Gastrocnemius medialis (tissue), 4 donors: ENCODE measurements around the gene SLC25A39. TPM values are rescaled to one million over a fixed set of nuclear protein-coding genes. Genes with fewer than 3 reads are reported as not detected.

ENCODE experiments used
- ATAC-seq, 2 donors: fragments of 150-250 bp; one replicate each; pipeline ENCODE4 v1.9.1; 2016
- DNase-seq, 2 donors: peaks; one replicate each; pipeline ENCODE4 v3.0.0-alpha.2; 2019
- H3K27ac ChIP-seq, 4 donors: fragments of 200-600 bp; sonication (generic); 1 replicate in 1 of 4; 2 replicates in 3 of 4; pipeline ENCODE4 v1.5.1; 2016 to 2018; ENCODE audit warnings: mild to moderate bottlenecking in 2 of 4, moderate library complexity in 1 of 4
- H3K27me3 ChIP-seq, 3 donors: fragments of 200-600 bp; sonication (generic) in 2 of 3; 1 replicate in 1 of 3; 2 replicates in 2 of 3; pipeline versions ENCODE4 v1.5.1 to v1.6.0; 2016 to 2019; ENCODE audit warnings: mild to moderate bottlenecking in 1 of 3, moderate library complexity in 1 of 3
- H3K36me3 ChIP-seq, 2 donors: fragments of 200-600 bp; sonication (generic) in 1 of 2; one replicate each; pipeline ENCODE4 v1.5.1; 2017 to 2018
- H3K4me1 ChIP-seq, 2 donors: fragments of 200-600 bp; sonication (generic) in 1 of 2; one replicate each; pipeline ENCODE4 v1.5.1; 2016 to 2017; ENCODE audit warnings: mild to moderate bottlenecking in 2 of 2
- H3K4me3 ChIP-seq, 4 donors: fragments of 200-600 bp; sonication (generic) in 3 of 4; 1 replicate in 1 of 4; 2 replicates in 3 of 4; pipeline ENCODE4 v1.5.1; 2016 to 2019; ENCODE audit warnings: mild to moderate bottlenecking in 2 of 4
- H3K9me3 ChIP-seq, 3 donors: fragments of 200-600 bp; sonication (generic) in 2 of 3; 1 replicate in 1 of 3; 2 replicates in 2 of 3; pipeline ENCODE4 v1.5.1; 2016 to 2019
- POLR2A ChIP-seq, 2 donors: fragments of 450-650 bp; IDR thresholded peaks; one replicate each; pipeline ENCODE4 v1.6.1; 2017; ENCODE audit warnings: antibody characterized with exemption in 2 of 2, mild to moderate bottlenecking in 2 of 2, moderate library complexity in 2 of 2
- in situ Hi-C, 4 donors: fragments of 200-750 bp; cut with MboI; loops; one replicate each; pipeline versions ENCODE4 v1.15.0 to v1.8.0; 2017; ENCODE audit warnings: low sequenced_read_pairs in 4 of 4
- intact Hi-C: fragments of 100-400 bp; cut with DNase I; formaldehyde crosslinking; loops from one replicate; pipeline ENCODE4 v1.15.1; 2023; ENCODE audit warnings: low total_unique reads
- total RNA-seq, 4 donors: library from RNA; depleted of rRNA; stranded (reverse); fragments of >200 nt; gene quantifications; one replicate each; pipeline versions ENCODE4 v1.1.0 to v1.2.3, GENCODE V29; 2016
- TF ChIP-seq, protein P1 (sequence below), 5 experiments: fragments of 450-650 bp in 3 of 5; fragments of 200-600 bp in 2 of 5; sonication (generic) in 2 of 5; IDR thresholded peaks in 4 of 5; conservative IDR thresholded peaks in 1 of 5; 1 replicate in 4 of 5; 2 replicates in 1 of 5; pipeline ENCODE4 v1.5.1; 2016 to 2019; ENCODE audit warnings: antibody characterized with exemption in 5 of 5, mild to moderate bottlenecking in 3 of 5, moderate library complexity in 3 of 5

Gene SLC25A39
- total RNA-seq, 4 donors from 2014 or later: 36.7 to 44.2 (median 38.4) TPM

DNA sequence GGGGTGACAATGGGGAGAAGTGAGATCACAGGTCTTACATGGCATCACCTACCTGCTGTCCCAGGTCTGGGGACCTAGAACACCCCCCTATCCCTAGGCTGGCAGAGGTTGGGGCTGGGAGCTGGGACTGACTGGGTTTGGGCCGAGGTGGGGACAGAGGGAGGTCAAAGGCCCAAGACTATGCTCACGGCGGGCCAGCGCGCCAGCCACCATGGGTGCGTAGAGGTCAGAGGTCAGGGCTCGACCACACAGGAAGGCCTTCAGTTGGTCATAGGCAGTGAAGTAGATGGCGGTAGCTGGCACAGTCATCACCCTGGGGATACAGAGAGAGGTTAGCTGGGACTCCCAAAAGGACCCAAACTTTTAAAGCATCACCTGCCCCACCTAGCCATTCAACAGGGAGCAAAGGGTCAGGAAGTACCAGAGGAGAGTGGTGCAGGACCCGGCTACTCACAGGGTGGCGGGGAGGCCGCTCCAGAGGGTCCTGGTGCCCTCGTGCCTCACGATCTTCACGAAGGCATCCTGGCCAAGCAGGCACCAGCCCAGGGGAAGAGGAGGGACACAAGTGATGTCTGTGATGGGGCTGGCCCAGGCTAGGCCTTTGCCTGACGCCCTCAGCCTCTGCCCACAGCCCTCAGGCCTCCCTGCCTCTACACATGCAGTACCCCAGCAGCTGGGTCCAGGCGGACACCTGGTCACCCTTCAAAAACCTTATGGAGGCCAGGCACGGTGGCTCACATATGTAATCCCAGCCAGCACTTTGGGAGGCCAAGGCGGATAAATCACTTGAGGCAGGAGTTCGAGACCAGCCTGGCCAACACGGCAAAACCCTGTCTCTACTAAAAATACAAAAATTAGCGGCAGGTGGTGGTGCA lies 3.1 kb downstream of the SLC25A39 start:
- peaks cover 13 to 22% of the 10 kb centered on the region in 2 donors for H3K4me1 ChIP-seq
- no peak for DNase-seq
- H3K36me3 ChIP-seq: peaks cover 0 to 38% of the 10 kb centered on the region in 2 donors
- H3K4me3 ChIP-seq: no peak overlapping the region
- no peaks in the 10 kb centered on the region for H3K9me3 ChIP-seq
- no peak overlapping the region for H3K27ac ChIP-seq
- intact Hi-C loops: loop anchor here (2.0 kb wide), 1 partner anchor 179 kb away; no protein-coding TSS in a partner anchor
- no peak for ATAC-seq
- peaks cover 9 to 12% (median 12%) of the 10 kb centered on the region in 3 donors for H3K27me3 ChIP-seq
- in situ Hi-C loops: loop anchor here in 2 of 4 donors (5.0 to 10.0 kb wide), 2 partner anchors 99 to 177 kb away; partner anchors contain the start of gene HROB (in 1 of the 2)
- TF ChIP-seq, protein P1, sequence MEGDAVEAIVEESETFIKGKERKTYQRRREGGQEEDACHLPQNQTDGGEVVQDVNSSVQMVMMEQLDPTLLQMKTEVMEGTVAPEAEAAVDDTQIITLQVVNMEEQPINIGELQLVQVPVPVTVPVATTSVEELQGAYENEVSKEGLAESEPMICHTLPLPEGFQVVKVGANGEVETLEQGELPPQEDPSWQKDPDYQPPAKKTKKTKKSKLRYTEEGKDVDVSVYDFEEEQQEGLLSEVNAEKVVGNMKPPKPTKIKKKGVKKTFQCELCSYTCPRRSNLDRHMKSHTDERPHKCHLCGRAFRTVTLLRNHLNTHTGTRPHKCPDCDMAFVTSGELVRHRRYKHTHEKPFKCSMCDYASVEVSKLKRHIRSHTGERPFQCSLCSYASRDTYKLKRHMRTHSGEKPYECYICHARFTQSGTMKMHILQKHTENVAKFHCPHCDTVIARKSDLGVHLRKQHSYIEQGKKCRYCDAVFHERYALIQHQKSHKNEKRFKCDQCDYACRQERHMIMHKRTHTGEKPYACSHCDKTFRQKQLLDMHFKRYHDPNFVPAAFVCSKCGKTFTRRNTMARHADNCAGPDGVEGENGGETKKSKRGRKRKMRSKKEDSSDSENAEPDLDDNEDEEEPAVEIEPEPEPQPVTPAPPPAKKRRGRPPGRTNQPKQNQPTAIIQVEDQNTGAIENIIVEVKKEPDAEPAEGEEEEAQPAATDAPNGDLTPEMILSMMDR (IDR thresholded peaks at IDR 0.05 in 4 of 5, conservative IDR thresholded peaks at IDR 0.05 in 1 of 5): no peak
- TF ChIP-seq POLR2A (IDR thresholded peaks at IDR 0.05): no peak

DNA sequence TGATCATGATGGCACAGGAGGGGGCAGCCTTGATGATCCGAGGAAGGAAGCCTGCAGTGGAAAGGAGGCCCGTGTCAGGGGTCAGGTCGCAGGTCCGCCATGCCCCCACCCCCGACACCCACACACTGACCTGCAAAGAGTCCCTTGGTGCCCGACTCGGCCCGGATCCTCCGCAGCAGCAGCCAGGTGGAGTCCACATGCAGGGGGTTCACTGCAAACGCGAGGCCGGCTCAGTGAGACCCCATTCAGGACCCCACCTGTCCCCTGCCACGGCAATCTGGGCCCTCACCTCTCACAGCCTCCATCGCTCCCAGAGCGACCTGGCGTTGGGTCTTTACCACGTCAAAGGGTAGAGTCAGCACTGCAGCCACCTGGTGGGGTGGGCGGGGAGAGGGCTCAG lies 4.6 kb downstream of the SLC25A39 start:
- TF ChIP-seq, protein P1 (IDR thresholded peaks at IDR 0.05 in 4 of 5, conservative IDR thresholded peaks at IDR 0.05 in 1 of 5): no peak
- TF ChIP-seq POLR2A (IDR thresholded peaks at IDR 0.05): no peak
- DNase-seq (no peak), ATAC-seq (no peak)
- peaks cover 21 to 25% (median 23%) of the 10 kb centered on the region in 3 donors for H3K27me3 ChIP-seq
- no peak overlapping the region for H3K27ac ChIP-seq
- peaks cover 6 to 13% of the 10 kb centered on the region in 2 donors for H3K4me1 ChIP-seq
- H3K36me3 ChIP-seq: peaks cover 0 to 38% of the 10 kb centered on the region in 2 donors
- intact Hi-C loops: no loop called here
- H3K4me3 ChIP-seq: no peak overlapping the region
- in situ Hi-C loops: loop anchor here in 2 of 4 donors (5.0 to 10.0 kb wide), 2 partner anchors 98 to 175 kb away; partner anchors contain the start of gene HROB (in 1 of the 2)
- no peaks in the 10 kb centered on the region for H3K9me3 ChIP-seq

DNA sequence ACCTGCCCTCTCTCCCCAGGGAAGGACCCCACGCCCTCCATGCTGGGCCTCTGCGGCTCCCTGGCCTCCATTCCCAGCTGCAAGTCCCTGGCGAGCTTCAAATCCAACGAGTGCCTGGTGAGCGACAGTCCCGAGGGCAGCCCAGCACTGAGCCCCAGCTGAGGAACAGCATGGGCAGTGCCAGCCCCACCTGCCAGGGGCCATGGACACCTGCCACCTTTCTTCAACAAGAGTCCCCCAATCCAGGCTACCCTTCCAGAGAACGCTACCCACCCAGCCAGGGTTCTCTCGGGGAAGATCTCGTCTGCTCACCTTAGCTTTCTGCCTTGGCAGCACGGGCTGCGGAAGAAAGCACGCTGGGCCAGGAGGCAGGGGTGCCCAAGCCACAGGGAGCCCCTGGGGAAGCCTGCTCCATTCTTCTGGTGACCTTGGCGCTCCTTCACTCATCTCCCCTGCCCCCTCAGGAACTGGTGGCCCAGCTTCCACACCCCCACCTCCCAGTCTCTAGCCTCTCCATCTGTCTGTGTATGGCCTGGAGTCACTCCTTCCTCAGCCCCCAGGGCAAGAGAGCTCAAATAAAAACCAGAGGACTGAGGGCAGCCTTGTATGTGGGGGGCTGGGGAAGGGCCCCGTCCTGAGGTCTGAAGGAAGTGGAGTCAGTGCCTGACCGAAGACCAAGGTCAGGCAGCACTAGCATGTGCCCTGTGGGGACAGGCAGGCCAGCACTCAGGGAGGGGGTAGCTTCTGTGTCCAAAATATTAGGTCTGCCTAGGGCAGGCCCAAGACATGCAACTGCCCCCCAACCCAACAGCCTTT lies 6.3 kb downstream of the SLC25A39 start:
- Histone ChIP-seq H3K9me3 (no peaks in the 10 kb centered on the region), H3K4me1 (peaks cover 0 to 7% of the 10 kb centered on the region in 2 donors), H3K27me3 (peaks cover 36 to 40% (median 37%) of the 10 kb centered on the region in 3 donors), H3K27ac (no peak overlapping the region), H3K36me3 (peaks cover 0 to 38% of the 10 kb centered on the region in 2 donors), H3K4me3 (no peak overlapping the region)
- DNase-seq: no peak
- in situ Hi-C loops (no loop called here), intact Hi-C loops (no loop called here)
- TF ChIP-seq, protein P1 (IDR thresholded peaks at IDR 0.05 in 4 of 5, conservative IDR thresholded peaks at IDR 0.05 in 1 of 5): no peak
- no peak for TF ChIP-seq POLR2A (IDR thresholded peaks at IDR 0.05)
- no peak for ATAC-seq

DNA sequence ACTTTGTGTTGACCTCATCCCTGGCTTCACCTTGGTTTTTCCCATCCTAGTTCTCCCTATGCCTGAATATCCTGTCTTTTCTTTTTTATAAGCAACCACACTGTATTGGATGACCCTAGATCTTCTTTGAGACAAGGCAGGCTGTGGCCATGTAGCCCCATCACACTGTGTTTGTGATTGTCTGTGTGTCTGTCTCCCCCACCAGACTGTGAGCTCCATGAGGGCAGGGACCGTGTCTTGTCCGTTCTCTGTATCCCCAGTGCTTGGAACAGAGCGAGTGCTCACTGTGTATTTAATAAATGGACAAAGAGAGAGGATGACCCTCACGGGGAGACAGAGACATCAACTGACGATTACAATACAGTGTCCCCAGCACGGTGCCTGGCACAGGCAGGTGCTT lies 7.1 kb downstream of the SLC25A39 start:
- no peak for ATAC-seq
- Histone ChIP-seq H3K27ac (no peak overlapping the region), H3K27me3 (peaks cover 36 to 40% (median 39%) of the 10 kb centered on the region in 3 donors), H3K9me3 (no peaks in the 10 kb centered on the region), H3K36me3 (peaks cover 0 to 36% of the 10 kb centered on the region in 2 donors), H3K4me3 (no peak overlapping the region), H3K4me1 (peaks cover 0 to 4% of the 10 kb centered on the region in 2 donors)
- intact Hi-C loops (no loop called here), in situ Hi-C loops (no loop called here)
- TF ChIP-seq, protein P1 (IDR thresholded peaks at IDR 0.05 in 4 of 5, conservative IDR thresholded peaks at IDR 0.05 in 1 of 5): no peak
- TF ChIP-seq POLR2A (IDR thresholded peaks at IDR 0.05): no peak
- no peak for DNase-seq
